NCI-H1048 (cell line): ENCODE results near the gene PSMA1.
A peak's percentile ranks its signal among the peaks of the same experiment; 100 is the strongest.

ENCODE experiments used
- DNase-seq: peaks from one replicate; lab custom pipeline; 2025; lab: John Stamatoyannopoulos, UW

The PSMA1 gene

GRCh38 chr11:14529951-14530350, 9.8 kb upstream of the PSMA1 start:
- no peak for DNase-seq

GRCh38 chr11:14529321-14529720, 9.1 kb upstream of the PSMA1 start:
- DNase-seq = no peak

GRCh38 chr11:14522801-14523200, 2.6 kb upstream of the PSMA1 start:
- no peak for DNase-seq

GRCh38 chr11:14522245-14522644, 2.1 kb upstream of the PSMA1 start:
- DNase-seq = no peak

GRCh38 chr11:14520747-14521151, 563 bp upstream of the PSMA1 start:
- no peak for DNase-seq

- no peak for DNase-seq
Observed at GRCh38 chr11:14519597-14519916, 629 bp downstream of the PSMA1 start.

GRCh38 chr11:14518820-14519219, 1.4 kb downstream of the PSMA1 start:
- no peak for DNase-seq

GRCh38 chr11:14513800-14514199, 6.4 kb downstream of the PSMA1 start:
- no peak for DNase-seq

- no peak for DNase-seq
Observed at GRCh38 chr11:14506532-14506931, 13.7 kb downstream of the PSMA1 start.

GRCh38 chr11:14503023-14503422, 17.2 kb downstream of the PSMA1 start:
- no peak for DNase-seq

- no peak for DNase-seq
Observed at GRCh38 chr11:14502039-14502438, 18.1 kb downstream of the PSMA1 start.

GRCh38 chr11:14500181-14500651, 20.0 kb downstream of the PSMA1 start:
- peak; percentile 8 for DNase-seq

GRCh38 chr11:14499560-14500180, 20.5 kb downstream of the PSMA1 start, which contains the start of gene COPB1:
Gene COPB1 (minus strand): TSS chr11:14499811. CDS start chr11:14498928, 883 bp downstream.
- DNase-seq = peak; percentile 80

- no peak for DNase-seq
Observed at GRCh38 chr11:14499178-14499559, 21.0 kb downstream of the PSMA1 start.

GRCh38 chr11:14480716-14481115, 39.5 kb downstream of the PSMA1 start:
- no peak for DNase-seq

- no peak for DNase-seq
Observed at GRCh38 chr11:14471127-14471526, 49.1 kb downstream of the PSMA1 start.

- DNase-seq = no peak
Observed at GRCh38 chr11:14463623-14464022, 56.6 kb downstream of the PSMA1 start.

- DNase-seq = no peak
Observed at GRCh38 chr11:14460147-14460546, 60.0 kb downstream of the PSMA1 start.

GRCh38 chr11:14458377-14458776, 61.8 kb downstream of the PSMA1 start:
- no peak for DNase-seq

GRCh38 chr11:14455648-14456430, 64.3 kb downstream of the PSMA1 start:
- no peak for DNase-seq
